ENCODE results near the gene SYNE1. TPM values are rescaled to one million over a fixed set of nuclear protein-coding genes. Genes with fewer than 3 reads are reported as not detected.

SYNE1 gene
- total RNA-seq, 1 experiment from 2014 or later: 3.0 TPM

DNA sequence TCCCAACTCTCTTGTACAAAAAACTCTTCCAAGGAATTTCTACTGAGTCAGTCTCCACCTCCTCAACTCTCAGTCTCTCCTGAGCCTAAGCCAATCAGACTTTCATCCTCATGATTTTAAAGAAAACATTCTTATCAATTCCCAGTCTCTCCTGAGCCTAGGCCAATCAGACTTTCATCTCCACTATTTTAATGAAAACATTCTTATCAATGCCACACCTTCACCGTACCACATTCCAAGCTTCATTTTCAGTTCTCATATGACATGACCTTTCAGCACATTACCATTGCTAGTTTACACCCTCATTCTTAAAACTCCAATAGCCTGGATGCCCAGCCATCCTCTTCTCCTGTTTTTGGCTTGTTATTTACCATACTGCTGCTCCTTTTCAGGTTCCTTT is 42.5 kb downstream of the SYNE1 start:
- Histone ChIP-seq H2BK15ac (ENCODE audit: low read depth, low read length) (no peak overlapping the region), H3K27me3 (ENCODE audit: insufficient read depth, low read length) (no peaks in the 10 kb centered on the region), H3K9ac (ENCODE audit: extremely low read depth, insufficient read length, low read length) (no peak overlapping the region), H4K91ac (ENCODE audit: insufficient read length, low read depth, low read length) (no peak overlapping the region), H3K9me3 (ENCODE audit: control insufficient read depth, low read depth, low read length) (no peaks in the 10 kb centered on the region), H3K23me2 (ENCODE audit: insufficient read length, low read depth, low read length, poor library complexity, severe bottlenecking) (no peaks in the 10 kb centered on the region), H2BK20ac (ENCODE audit: low read depth, low read length, poor library complexity, severe bottlenecking) (no peak overlapping the region), H2AK5ac (ENCODE audit: insufficient read length, low read length) (no peak overlapping the region), H3K23ac (ENCODE audit: insufficient read length, low read depth, low read length) (no peak overlapping the region), H4K5ac (ENCODE audit: insufficient read length, low read depth, low read length) (no peak overlapping the region), H3K18ac (ENCODE audit: insufficient read length, low read depth, low read length) (no peak overlapping the region), H3K79me1 (ENCODE audit: insufficient read depth, low read depth, low read length, poor library complexity, severe bottlenecking) (no peaks in the 10 kb centered on the region), H3K79me2 (ENCODE audit: insufficient read depth, low read length) (no peaks in the 10 kb centered on the region), H3K4ac (ENCODE audit: low read depth, low read length) (no peak overlapping the region), H4K8ac (replicated peaks; ENCODE audit: insufficient read length, low read depth, low read length) (no peak overlapping the region), H3K4me1 (ENCODE audit: insufficient read depth, low read length) (no peaks in the 10 kb centered on the region), H2BK5ac (ENCODE audit: insufficient read length, low read length) (no peak overlapping the region), H3K4me2 (ENCODE audit: insufficient read depth, insufficient read length, low read length) (no peak overlapping the region), H3K27ac (ENCODE audit: insufficient read length, low read depth, low read length) (no peak overlapping the region), H3K56ac (ENCODE audit: insufficient read length, low read depth, low read length) (no peak overlapping the region), H3T11ph (ENCODE audit: low read length) (no peak overlapping the region), H2AFZ (ENCODE audit: low read length) (no peak overlapping the region), H4K20me1 (ENCODE audit: control insufficient read depth, insufficient read depth, insufficient read length) (no peaks in the 10 kb centered on the region), H2BK120ac (ENCODE audit: low read depth, low read length, poor library complexity, severe bottlenecking) (no peak overlapping the region), H2BK12ac (ENCODE audit: insufficient read length, low read depth, low read length) (no peak overlapping the region), H3K14ac (ENCODE audit: insufficient read depth, low read length) (no peak overlapping the region)
- whole genome bisulfite sequencing (ENCODE audit: extremely low coverage, insufficient read length, low lambda C conversion rate): no CpG with 5 or more reads among the region's 1 CpG
- H3K4me3 Mint-ChIP-seq: no peak overlapping the region
- H3K27ac Mint-ChIP-seq: no peak overlapping the region
- no peaks in the 10 kb centered on the region for H3K27me3 Mint-ChIP-seq (ENCODE audit: low read depth)
- no peak for DNase-seq
- H3K4me1 Mint-ChIP-seq: peaks cover 9% of the 10 kb centered on the region in 2 experiments; a peak in 2 of 4 replicates
- H3K36me3 Mint-ChIP-seq (ENCODE audit: insufficient read depth in 1 of 3, low read depth in 3 of 3): no peaks in the 10 kb centered on the region; a peak in 1 of 7 replicates
- H3K9me3 Mint-ChIP-seq: no peaks in the 10 kb centered on the region
- TF ChIP-seq, protein P1, sequence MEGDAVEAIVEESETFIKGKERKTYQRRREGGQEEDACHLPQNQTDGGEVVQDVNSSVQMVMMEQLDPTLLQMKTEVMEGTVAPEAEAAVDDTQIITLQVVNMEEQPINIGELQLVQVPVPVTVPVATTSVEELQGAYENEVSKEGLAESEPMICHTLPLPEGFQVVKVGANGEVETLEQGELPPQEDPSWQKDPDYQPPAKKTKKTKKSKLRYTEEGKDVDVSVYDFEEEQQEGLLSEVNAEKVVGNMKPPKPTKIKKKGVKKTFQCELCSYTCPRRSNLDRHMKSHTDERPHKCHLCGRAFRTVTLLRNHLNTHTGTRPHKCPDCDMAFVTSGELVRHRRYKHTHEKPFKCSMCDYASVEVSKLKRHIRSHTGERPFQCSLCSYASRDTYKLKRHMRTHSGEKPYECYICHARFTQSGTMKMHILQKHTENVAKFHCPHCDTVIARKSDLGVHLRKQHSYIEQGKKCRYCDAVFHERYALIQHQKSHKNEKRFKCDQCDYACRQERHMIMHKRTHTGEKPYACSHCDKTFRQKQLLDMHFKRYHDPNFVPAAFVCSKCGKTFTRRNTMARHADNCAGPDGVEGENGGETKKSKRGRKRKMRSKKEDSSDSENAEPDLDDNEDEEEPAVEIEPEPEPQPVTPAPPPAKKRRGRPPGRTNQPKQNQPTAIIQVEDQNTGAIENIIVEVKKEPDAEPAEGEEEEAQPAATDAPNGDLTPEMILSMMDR (conservative IDR thresholded peaks at IDR 0.05): no peak
